Smooth muscle cell of bladder (primary cell): Measurements from ENCODE around the gene PRUNE1. TPM values are rescaled to one million over a fixed set of nuclear protein-coding genes. Genes with fewer than 3 reads are reported as not detected.

ENCODE experiments used
- total RNA-seq: library from RNA; depleted of rRNA; stranded (reverse); fragments of >200 nt; gene quantifications from 2 replicates; pipeline ENCODE4 v1.2.3, GENCODE V29; 2014

The PRUNE1 gene, protein sequence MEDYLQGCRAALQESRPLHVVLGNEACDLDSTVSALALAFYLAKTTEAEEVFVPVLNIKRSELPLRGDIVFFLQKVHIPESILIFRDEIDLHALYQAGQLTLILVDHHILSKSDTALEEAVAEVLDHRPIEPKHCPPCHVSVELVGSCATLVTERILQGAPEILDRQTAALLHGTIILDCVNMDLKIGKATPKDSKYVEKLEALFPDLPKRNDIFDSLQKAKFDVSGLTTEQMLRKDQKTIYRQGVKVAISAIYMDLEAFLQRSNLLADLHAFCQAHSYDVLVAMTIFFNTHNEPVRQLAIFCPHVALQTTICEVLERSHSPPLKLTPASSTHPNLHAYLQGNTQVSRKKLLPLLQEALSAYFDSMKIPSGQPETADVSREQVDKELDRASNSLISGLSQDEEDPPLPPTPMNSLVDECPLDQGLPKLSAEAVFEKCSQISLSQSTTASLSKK
- 5.5 and 8.1 TPM in 2 replicates for total RNA-seq

DNA sequence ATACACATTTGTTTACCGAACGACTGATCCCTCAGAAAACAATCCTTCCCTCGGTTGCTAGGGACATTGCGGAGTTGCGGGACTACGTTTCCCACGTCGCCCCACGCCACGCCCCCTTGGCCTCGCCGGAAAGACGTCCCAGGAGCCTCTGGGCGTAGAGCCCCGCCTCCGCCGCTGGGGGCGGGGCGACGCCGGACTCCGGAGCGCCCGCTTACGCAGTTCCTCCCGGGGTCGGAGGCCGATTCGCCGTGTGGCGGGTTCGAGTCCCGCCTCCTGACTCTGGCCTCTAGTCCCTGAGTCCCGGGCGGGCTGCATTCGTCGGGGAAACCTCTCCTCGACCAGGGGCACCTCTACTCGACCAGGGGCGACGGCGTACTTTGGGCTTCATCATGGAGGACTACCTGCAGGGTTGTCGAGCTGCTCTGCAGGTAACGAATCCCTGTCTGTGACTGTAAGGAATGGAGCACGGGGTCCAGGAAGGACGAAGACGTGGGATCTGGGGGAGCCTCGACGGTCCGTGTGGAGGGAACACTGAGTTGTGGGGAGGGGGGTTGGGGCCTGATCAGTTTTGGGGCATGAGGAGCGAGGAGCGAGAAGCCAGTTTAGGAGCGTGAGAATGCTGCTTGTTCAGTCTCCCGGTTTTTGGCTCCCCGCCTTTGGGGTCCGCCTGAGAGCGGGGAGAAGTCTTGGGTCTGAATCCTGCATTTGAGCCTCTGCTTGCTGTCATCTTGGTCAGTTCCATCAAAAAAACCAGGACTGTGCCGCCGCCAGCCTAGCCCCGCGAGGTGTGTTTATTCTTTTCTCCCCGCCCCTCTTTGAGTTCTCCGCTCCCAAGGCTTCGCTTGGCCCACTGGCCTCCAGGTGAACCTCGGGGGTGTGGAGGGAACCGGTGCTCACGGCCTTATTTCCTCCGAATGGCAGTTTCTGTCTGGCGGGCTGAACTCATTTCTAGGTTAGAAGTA lies at the start of gene PRUNE1:
TSS of gene PRUNE1 (plus strand) at position 206 of the 962 bp plus-strand sequence. CDS start at position 390, 184 bp downstream.

DNA sequence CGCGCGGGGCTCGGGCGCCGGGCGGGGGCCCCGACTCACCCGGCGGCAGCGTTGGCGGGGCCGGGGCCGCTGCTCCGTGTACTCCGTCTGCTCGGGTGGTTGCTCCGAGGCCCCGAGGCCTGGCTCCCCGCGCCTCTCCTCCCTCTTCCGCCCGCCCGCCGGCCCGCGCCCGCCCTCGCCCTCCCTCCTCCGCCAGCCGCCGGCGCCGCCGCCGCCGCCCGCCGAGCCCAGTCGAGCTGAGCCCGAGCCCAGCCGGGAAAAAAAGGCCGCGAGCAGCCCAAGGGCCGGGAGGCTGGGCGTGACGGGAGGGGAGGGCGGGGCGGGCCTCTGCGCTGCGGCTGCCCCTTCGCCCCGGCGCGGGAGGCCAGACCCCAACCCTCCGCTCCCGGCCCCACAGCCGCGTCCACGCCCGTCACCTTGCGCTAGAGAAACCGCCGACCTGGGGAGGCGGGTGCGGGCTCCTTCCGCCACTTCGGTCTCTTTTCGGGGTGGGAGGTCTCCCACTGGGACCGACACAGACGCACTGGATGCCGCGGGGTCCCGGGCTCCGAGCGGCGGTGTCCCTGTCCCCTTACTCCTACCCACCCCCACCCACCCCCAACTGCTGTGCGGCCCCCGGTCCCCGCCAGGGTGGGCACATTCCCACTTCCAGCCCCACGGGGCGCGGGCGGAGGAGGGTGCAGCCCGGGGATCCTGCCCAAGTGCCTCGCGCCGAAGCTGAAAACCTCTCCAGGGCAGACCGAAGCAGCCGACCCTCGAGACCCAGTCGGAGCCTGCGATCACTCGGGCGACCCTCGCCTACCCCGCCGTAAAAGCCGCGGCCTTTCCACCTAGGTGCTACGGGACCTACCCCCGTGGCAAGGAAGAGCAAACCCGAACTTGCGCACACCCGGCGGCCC lies 33.4 kb upstream of the PRUNE1 start, which contains the start of gene CERS2:
TSS of gene CERS2 (minus strand) at position 256 of the 899 bp plus-strand sequence. CDS start 5,745 bp downstream, outside the sequence.

GRCh38 chr1:150981805-150982712 lies 26.2 kb upstream of the PRUNE1 start, which contains the start of gene ANXA9:
TSS of gene ANXA9 (plus strand) at chr1:150982292. CDS start at chr1:150983106, 814 bp downstream.

DNA sequence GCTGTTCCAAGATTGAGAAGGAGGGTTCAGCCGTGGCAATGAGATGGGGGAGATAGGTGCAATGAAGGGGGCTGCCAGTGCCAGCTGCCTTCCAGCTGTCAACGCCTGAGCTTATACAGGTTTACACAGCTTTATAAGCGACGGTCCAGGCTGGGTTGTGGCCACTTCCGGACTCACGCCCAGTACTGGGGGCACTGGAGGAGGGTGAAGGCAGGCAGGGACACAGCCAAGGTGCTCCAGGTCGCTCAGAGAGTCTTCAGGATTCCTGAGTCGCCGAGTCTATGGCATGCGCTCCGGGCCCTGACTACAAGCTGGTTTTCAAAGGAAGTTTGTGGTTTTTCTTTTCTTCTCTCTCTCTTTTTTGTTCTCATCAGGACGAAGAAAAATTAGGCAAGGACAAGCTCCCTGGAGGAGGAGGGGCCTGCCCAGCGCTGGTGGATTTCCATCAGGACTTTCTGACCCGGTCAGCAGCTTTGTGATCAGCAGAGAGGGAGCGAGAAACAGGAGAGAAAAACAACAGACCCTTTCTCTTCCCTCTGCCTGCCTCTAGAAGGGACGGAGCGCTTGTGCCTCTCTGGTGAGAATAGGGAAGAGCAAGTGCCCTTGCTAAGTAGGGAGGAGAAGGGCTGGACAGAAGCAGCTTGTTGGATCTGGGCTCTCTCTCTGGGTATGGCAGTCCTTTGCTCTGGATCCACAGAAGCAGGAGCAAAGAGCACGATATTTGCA lies 1.8 kb upstream of the PRUNE1 start, which contains the start of gene MINDY1:
TSS of gene MINDY1 (minus strand) at position 576 of the 726 bp plus-strand sequence. CDS start 4,285 bp downstream, outside the sequence.

GRCh38 chr1:151036356-151036755 lies 28.1 kb downstream of the PRUNE1 start, which contains the start of gene BNIPL:
TSS of gene BNIPL (plus strand) at chr1:151036586. CDS start at chr1:151036726, 140 bp downstream.

DNA sequence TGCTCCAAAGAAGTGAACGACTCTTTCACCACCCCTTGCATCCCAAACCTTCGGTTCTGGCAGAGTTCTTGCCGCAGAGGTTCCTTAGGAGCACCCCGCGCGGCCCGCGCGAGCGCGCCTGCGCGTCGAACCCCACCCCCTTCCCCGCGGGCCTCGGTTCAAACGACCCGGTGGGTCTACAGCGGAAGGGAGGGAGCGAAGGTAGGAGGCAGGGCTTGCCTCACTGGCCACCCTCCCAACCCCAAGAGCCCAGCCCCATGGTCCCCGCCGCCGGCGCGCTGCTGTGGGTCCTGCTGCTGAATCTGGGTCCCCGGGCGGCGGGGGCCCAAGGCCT lies 39.3 kb downstream of the PRUNE1 start, which contains the start of gene C1orf56:
TSS of gene C1orf56 (plus strand) at position 161 of the 334 bp plus-strand sequence. CDS start at position 258, 97 bp downstream.

DNA sequence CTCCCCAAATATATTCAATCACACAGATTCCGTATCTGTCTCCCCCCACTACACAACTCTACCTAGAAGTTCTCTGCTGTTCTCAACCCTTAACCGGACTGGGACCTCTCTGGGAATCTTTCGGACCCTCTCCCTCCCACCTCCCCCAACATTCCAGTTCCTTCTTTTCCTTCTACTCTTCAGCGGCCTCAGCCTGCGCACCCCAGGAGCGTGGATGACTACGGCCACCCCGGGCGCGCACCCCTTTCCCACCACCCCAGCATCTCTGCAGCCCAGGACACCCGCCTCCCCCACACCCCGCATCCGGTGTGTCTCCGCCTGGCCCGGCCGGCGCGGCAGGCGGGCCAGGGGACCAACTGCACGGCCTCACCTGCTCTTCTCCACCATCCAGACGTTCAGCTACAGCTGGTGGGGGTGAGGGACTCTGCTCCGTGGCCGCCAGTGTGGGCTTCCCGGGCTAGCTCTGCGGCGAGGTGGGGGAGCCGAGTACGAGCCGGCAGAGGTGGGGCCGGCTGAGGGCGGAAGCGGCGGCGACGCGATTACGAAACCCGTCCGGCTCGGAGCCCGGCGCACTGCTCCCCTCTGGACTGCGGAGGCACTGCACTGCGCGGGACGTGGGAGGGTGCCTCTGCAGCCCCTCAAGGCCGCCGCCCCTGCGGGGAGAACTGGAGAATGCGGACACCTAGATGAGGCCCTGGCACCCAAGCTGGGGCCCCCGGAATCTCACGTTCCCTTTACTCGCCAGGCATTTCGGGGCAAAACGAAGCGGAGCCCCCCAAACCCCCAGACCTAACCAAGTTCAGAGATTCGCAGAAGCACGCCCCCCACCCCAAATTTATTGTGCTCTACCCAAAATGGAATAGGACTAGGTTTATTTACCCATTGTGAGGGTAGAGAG lies 51.1 kb downstream of the PRUNE1 start, which contains the start of gene CDC42SE1:
TSS of gene CDC42SE1 (minus strand) at position 514 of the 898 bp plus-strand sequence. CDS start 3,892 bp downstream, outside the sequence.

DNA sequence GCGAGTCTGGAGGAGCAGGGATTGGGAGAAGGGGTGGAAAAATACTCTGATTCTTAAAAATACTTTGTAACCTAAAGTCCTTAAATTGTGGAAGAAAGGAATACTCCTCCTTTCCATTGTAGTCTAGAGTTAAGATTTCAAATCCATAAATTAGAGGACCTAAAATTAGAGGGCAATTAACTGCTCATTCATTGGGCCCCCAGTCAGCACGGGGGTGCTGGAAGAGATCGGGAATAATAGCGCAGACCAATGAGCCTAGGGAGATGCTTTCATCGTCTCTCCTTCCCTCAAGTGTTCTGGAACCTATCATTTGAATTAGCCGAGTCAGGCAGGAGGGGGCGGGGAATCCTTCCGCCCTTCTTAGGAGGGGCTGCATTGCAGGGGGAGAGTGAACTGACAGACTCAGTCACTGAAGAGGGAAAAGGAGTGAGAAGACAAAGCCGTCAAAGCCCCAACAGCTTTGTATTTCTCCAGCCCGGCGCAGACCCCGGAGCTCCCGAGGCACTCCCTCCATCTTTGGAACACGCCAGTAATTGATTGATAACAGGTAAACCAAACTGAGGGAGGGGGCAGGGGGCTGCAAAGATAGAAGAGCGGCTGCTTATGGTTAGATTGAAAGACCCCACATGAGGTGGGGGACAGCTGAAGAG lies 51.9 kb downstream of the PRUNE1 start, which contains the start of gene MLLT11:
TSS of gene MLLT11 (plus strand) at position 391 of the 650 bp plus-strand sequence. CDS start 6,828 bp downstream, outside the sequence.

GRCh38 chr1:151070474-151071276 lies 62.4 kb downstream of the PRUNE1 start, which contains the start of gene GABPB2:
TSS of gene GABPB2 (plus strand) at chr1:151070761. CDS start at chr1:151088190, 17,429 bp downstream.

Other genes starting within 250 kb of the PRUNE1 start
- 3.2 and 7.0 TPM in 2 replicates for gene CTSS, start 242.7 kb upstream of the PRUNE1 start, total RNA-seq
- gene CTSK, start 200.2 kb upstream of the PRUNE1 start, total RNA-seq: 89.3 and 116 TPM in 2 replicates
- gene ARNT, start 131.8 kb upstream of the PRUNE1 start, total RNA-seq: 30.6 and 39.8 TPM in 2 replicates
- not detected in 2 replicates for gene CTXND2, start 121.3 kb upstream of the PRUNE1 start, total RNA-seq
- 27.9 and 28.1 TPM in 2 replicates for gene SETDB1, start 82.1 kb upstream of the PRUNE1 start, total RNA-seq
- gene CERS2, start 33.6 kb upstream of the PRUNE1 start, total RNA-seq: 86.9 and 125 TPM in 2 replicates
- 0.14 and 0.28 TPM in 2 replicates for gene ANXA9, start 26.2 kb upstream of the PRUNE1 start, total RNA-seq
- 6.4 and 6.6 TPM in 2 replicates for gene MINDY1, start 1.5 kb upstream of the PRUNE1 start, total RNA-seq
- 0.14 and 0.18 TPM in 2 replicates for gene BNIPL, start 28.1 kb downstream of the PRUNE1 start, total RNA-seq
- 0.85 and 2.2 TPM in 2 replicates for gene C1orf56, start 39.3 kb downstream of the PRUNE1 start, total RNA-seq
- gene CDC42SE1, start 51.2 kb downstream of the PRUNE1 start, total RNA-seq: 38.3 and 42.8 TPM in 2 replicates
- 3.0 and 3.1 TPM in 2 replicates for gene MLLT11, start 51.9 kb downstream of the PRUNE1 start, total RNA-seq
- gene GABPB2, start 62.3 kb downstream of the PRUNE1 start, total RNA-seq: 15.2 and 19.6 TPM in 2 replicates
- gene SEMA6C, start 138.2 kb downstream of the PRUNE1 start, total RNA-seq: 0.43 and 1.0 TPM in 2 replicates
- gene TNFAIP8L2, start 148.2 kb downstream of the PRUNE1 start, total RNA-seq: not detected in 2 replicates
- 6.5 and 7.2 TPM in 2 replicates for gene LYSMD1, start 157.5 kb downstream of the PRUNE1 start, total RNA-seq
- 28.6 and 33.4 TPM in 2 replicates for gene SCNM1, start 157.7 kb downstream of the PRUNE1 start, total RNA-seq
- not detected in 2 replicates for gene TMOD4, start 167.5 kb downstream of the PRUNE1 start, total RNA-seq
- gene VPS72, start 181.7 kb downstream of the PRUNE1 start, total RNA-seq: 37.0 and 40.6 TPM in 2 replicates
- gene PIP5K1A, start 190.1 kb downstream of the PRUNE1 start, total RNA-seq: 54.5 and 60.6 TPM in 2 replicates
- 252 and 275 TPM in 2 replicates for gene PSMD4, start 246.3 kb downstream of the PRUNE1 start, total RNA-seq